Loucy (cell line): ENCODE results near the gene PTGR1.

Source experiments
- H2AFZ ChIP-seq: fragments of 200-600 bp; sonication (generic); 2 replicates; pipeline ENCODE4 v1.6.0; 2016; ENCODE audit warnings: antibody characterized with exemption, mild to moderate bottlenecking, low read length, moderate library complexity
- H3F3A ChIP-seq: fragments of 200-600 bp; 2 replicates; pipeline ENCODE4 v1.6.0; 2016; ENCODE audit warnings: antibody characterized with exemption, low read depth, mild to moderate bottlenecking
- H3K27me3 ChIP-seq: fragments of 200-600 bp; sonication (generic); 2 replicates; pipeline ENCODE4 v1.6.1; 2014; ENCODE audit warnings: low read length, mild to moderate bottlenecking; ENCODE audit not compliant: insufficient read depth, poor library complexity, severe bottlenecking
- H3K36me3 ChIP-seq: fragments of 200-600 bp; sonication (generic); 2 replicates; pipeline ENCODE4 v1.6.1; 2016; ENCODE audit warnings: low read length; ENCODE audit not compliant: insufficient read depth
- H3K4me1 ChIP-seq: fragments of 200-600 bp; sonication (generic); 2 replicates; pipeline ENCODE4 v1.5.1; 2014; ENCODE audit warnings: low read length, mild to moderate bottlenecking; ENCODE audit not compliant: insufficient read depth, poor library complexity, severe bottlenecking
- H3K4me2 ChIP-seq: fragments of 200-600 bp; sonication (generic); 2 replicates; pipeline ENCODE4 v1.6.0; 2014; ENCODE audit warnings: antibody characterized with exemption, low read length, low read depth, mild to moderate bottlenecking; ENCODE audit not compliant: poor library complexity, severe bottlenecking
- H3K4me3 ChIP-seq: fragments of 200-600 bp; sonication (generic); 2 replicates; pipeline ENCODE4 v1.5.1; 2014; ENCODE audit warnings: low read length, mild to moderate bottlenecking, mixed read lengths; ENCODE audit not compliant: poor library complexity, severe bottlenecking
- H3K79me2 ChIP-seq: fragments of 200-600 bp; sonication (generic); 2 replicates; pipeline ENCODE4 v1.6.1; 2014; ENCODE audit warnings: low read length; ENCODE audit not compliant: insufficient read depth
- H3K9ac ChIP-seq: fragments of 200-600 bp; sonication (generic); 2 replicates; pipeline ENCODE4 v1.6.0; 2014; ENCODE audit warnings: mild to moderate bottlenecking, low read depth, low read length, moderate library complexity; ENCODE audit not compliant: poor library complexity, severe bottlenecking
- H3K9me2 ChIP-seq: fragments of 200-600 bp; sonication (generic); replicated peaks from 2 replicates; pipeline ENCODE4 v1.6.1; 2016; ENCODE audit warnings: low read depth, low read length, mixed read lengths
- H3K9me3 ChIP-seq: fragments of 200-600 bp; sonication (generic); 2 replicates; pipeline ENCODE4 v1.6.1; 2014; ENCODE audit warnings: mild to moderate bottlenecking, antibody characterized with exemption, low read length, low read depth; ENCODE audit not compliant: insufficient read depth
- H4K20me1 ChIP-seq: fragments of 200-600 bp; sonication (generic); 2 replicates; pipeline ENCODE4 v1.6.0; 2014; ENCODE audit warnings: antibody characterized with exemption, low read length, mild to moderate bottlenecking; ENCODE audit not compliant: insufficient read depth, poor library complexity, severe bottlenecking
- CTCF ChIP-seq: fragments of 200-600 bp; sonication (generic); conservative IDR thresholded peaks from 2 replicates; pipeline ENCODE4 v1.5.1; 2014; ENCODE audit warnings: mild to moderate bottlenecking, antibody characterized with exemption, low read length
- EZH2phosphoT487 ChIP-seq: fragments of 200-600 bp; IDR thresholded peaks from 2 replicates; pipeline ENCODE4 v1.6.1; 2018; ENCODE audit warnings: antibody characterized with exemption, mild to moderate bottlenecking, moderate library complexity, borderline replicate concordance

PTGR1 gene

DNA sequence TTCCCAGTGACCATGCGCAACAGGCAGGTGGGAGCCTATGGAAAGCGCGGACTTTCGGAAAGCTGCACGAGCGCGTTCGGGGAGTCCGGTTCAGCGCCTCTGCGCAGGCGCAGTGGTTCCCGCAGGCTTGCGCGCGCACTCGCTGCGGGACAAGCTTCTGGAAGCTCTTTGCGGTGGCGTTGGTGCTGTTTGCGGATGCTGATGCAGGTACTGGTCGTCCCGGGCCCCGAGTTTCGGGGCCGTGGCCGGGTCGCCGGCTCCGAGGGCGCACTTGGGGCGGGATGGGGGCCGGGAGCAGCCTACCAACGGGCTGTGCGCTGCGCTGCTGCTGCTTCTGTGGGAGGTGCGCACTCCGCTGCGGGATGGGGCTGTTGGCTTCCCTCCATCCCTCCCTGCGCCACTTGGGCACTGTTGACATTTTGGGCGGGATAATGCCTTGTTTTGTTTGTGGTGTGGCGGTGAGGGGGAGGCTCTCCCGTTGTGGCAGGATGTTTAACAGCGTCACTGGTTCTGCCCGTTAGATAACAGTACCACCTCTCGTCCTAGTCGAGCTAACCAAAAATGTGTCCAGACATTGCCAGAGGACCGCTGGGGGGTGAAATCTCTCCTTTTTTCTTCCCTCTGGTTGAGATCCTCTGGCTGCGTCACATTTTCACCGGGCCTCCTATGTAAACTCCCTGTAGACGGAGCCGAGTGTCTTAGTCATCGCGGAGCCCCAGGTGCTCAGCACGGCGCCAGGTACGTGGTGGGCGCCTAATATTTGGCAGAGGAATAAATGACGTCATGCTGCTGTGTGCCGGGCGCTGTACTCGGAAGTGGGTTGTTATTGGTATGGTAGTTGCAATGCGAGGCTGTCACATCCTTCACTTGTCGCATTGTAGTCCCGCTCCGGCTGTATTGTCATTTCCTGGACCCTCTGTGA is 74.1 kb downstream of the PTGR1 start, which contains the start of gene ZNF483:
Gene ZNF483 (plus strand): TSS at position 124 of the 922 bp plus-strand sequence. CDS start 2,217 bp downstream, outside the sequence.
- Histone ChIP-seq H3K9me3 (no peaks in the 10 kb centered on the region), H3K27me3 (no peaks in the 10 kb centered on the region), H3K36me3 (no peaks in the 10 kb centered on the region), H4K20me1 (no peaks in the 10 kb centered on the region), H2AFZ (no peak within 1 kb of the TSS), H3K79me2 (no peaks in the 10 kb centered on the region), H3K4me1 (no peaks in the 10 kb centered on the region), H3K9ac (no peak within 1 kb of the TSS), H3F3A (no peaks in the 10 kb centered on the region), H3K9me2 (no peaks in the 10 kb centered on the region), H3K4me3 (no peak within 1 kb of the TSS), H3K4me2 (no peak within 1 kb of the TSS)
- TF ChIP-seq CTCF = no peak
- TF ChIP-seq EZH2phosphoT487 = no peak

DNA sequence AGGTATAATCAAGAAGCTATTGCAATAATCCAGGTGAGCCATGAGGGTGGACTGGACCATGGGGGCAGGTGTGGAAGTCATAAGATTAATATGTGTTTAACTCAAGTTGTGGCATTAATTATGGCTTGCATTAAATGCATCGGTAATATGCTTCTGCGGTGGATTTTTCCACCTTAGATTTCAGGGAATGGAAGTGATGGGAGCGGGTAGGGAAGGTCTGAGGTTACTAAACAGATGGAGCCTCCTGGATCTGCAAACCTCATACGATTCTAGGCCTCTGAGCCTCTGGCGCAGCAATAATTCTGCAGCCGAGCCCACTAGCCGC is 74.8 kb downstream of the PTGR1 start:
- Histone ChIP-seq H2AFZ (no peak overlapping the region), H3K27me3 (no peaks in the 10 kb centered on the region), H3K9ac (no peak overlapping the region), H4K20me1 (no peaks in the 10 kb centered on the region), H3K36me3 (no peaks in the 10 kb centered on the region), H3K79me2 (no peaks in the 10 kb centered on the region), H3K4me3 (no peak overlapping the region), H3K4me2 (no peak overlapping the region), H3F3A (no peaks in the 10 kb centered on the region), H3K4me1 (no peaks in the 10 kb centered on the region), H3K9me3 (no peaks in the 10 kb centered on the region; the same call in 1 of the 2 replicates), H3K9me2 (no peaks in the 10 kb centered on the region)
- no peak for TF ChIP-seq EZH2phosphoT487
- no peak for TF ChIP-seq CTCF

- Histone ChIP-seq H3K4me3 (no peak overlapping the region), H3K36me3 (no peaks in the 10 kb centered on the region), H2AFZ (peak overlapping the region; percentile 20; the same call in 1 of the 2 replicates), H3K79me2 (no peaks in the 10 kb centered on the region), H3K4me2 (no peak overlapping the region), H3K27me3 (no peaks in the 10 kb centered on the region), H3K9ac (no peak overlapping the region), H4K20me1 (no peaks in the 10 kb centered on the region), H3F3A (no peaks in the 10 kb centered on the region), H3K4me1 (no peaks in the 10 kb centered on the region), H3K9me3 (no peaks in the 10 kb centered on the region; the same call in 1 of the 2 replicates), H3K9me2 (no peaks in the 10 kb centered on the region)
- TF ChIP-seq CTCF = no peak
- no peak for TF ChIP-seq EZH2phosphoT487
These were observed 83.4 kb downstream of the PTGR1 start for GRCh38 chr9:111516061-111516465.
